ENCODE results near the gene ADIPOR2.
"Not testable (repeated sequence)": the region's sequence is repeated elsewhere in the genome, so short reads cannot be mapped to it uniquely, and the experiment has no call there.

The ADIPOR2 gene

DNA sequence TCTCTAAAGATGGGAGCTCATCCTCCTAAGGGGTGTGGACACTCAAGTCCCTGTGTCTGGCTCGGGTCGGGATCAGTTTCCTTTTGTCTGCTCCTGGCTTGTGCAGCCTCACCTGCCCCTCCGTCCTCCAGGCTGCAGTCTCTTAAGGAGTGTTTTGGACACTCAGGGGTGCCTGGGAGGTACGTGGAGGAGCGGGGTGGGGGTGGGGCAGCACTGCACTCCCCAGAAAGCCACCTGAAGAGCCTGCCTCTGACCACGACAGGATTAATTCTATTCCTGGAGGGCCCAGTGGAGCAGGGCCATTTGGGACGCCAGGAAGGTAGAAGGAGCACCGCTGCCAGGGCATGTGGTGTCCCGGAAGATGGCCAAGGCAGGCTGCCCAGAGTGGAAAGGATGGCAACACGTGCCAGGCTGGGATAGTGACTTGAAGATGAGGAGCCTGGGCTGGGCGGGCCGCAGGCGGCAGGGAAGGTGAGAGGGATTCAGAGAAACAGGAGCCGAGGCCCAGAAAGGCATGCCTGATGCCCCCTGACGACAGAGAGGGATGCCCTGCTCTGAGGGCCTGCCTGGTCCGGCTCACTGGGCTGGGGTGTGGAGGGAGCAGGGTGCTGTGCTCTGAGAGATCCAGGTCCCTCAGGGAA, 114.7 kb downstream of the ADIPOR2 start:
- no peak overlapping the region for H3K4me3 ChIP-seq (ENCODE audit: low read length)
- no peak for DNase-seq (ENCODE audit: low read depth, low spot score)

DNA sequence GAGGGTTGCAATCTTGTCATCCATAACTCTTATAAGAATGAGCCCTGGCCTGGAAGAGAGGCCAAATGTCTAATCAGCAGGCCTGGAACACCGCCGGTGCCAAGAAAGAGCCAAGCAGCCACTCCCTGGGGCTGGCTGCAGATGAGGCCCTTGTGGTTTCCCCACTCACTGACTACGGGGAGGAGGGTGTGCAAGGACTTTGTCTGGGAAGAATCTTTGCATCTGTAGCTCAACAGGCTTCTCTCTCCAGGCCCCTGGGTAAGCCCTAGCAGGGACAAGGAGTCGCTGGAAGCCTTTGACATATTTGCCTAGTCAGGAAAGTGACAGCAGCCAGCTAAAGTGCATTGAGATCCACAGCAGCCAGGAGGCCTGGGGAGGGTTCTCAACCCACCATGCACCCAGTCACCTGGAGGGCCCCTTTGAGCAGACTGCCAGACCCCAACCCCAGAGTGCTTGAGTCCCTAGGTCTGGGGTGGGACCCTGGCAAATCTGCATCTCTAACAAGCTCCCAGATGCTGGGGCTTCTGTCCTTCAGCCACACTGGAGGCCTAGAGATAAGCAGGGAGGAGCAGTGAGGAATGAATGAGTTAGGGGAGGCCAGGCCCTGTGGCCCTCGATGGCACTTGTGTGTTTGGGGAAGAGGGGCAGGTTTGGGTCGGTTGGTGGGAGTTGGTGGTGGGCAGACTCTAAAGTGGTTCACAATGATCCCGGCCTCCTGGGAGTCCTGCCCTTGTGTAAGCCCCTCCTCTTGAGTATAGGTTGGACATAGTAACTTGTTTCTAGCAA, 115.6 kb downstream of the ADIPOR2 start:
- H3K4me3 ChIP-seq (ENCODE audit: low read length), result no peak overlapping the region
- no peak for DNase-seq (ENCODE audit: low read depth, low spot score)

DNA sequence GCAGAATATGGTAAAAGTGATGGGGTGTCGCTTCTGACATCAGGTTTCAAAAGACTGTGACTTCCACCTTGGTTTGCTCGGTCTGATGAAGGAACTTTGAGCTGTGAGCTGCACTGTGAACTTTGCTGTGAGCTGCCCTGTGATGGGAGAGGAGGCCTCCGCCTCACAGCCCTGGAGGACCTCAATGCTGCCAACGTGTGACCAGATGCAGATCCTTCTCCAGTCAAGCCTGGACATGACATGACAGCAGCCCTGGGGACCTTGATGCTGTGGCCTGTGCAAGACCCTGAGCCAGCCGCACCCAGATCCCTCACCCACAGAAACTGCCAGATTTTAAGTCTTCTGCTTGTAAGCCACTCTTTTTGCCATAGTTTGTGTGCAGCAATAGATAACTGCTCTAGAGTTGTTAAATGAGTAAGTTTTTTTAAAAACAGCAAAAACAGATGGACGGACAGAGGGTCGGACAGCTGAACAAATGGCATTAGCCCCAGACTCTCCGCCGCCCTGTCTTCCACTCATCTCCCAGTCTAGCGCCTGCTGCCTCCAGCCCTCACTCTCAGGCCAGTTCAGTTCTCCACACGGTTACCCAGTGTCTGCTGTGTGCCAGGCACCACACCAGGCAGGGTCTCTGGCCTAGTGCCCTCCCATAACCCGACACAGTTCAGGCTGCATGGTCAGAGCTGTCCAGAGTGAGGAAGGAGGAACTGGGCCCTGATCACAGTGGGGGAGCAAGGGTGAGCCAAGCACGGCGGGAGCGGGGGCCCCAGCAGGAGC, 116.4 kb downstream of the ADIPOR2 start:
- DNase-seq (ENCODE audit: low read depth, low spot score), result no peak
- H3K4me3 ChIP-seq (ENCODE audit: low read length), result no peak overlapping the region

DNA sequence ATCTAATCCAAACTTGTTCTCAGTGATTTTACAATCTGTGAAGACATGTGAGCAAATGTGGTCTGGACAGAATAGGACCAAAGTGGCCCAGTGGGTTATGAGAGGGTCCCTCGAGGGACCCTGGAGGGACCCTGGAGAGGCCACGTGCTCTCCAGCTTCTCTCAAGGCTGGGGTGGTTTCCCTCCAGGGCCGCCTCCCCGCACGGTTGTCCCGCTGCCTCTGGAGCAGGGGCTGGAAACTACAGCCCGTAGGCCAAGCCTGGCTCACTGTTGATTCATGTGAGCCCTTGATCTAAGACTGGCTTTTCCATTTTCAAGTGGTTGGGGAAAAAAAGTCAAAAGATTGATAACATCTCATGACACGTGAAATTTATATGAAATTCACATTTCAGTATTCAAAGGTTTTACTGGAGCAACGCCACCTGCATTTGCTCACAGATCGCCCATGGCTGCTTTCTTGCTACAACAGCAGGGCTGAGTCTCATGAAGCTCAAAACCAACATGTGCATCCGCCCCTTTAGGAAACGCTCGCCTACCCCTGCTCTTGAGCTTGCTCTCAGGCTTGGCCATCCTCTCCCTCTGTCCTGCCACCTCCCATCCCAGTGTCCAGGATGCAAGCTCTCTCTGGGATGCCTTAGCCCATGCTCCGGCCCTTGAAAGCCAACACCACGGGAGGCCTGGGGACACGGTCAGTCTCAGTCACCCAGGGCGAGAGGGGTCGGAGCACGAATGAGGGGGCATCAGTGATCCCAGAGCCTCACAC, 117.3 kb downstream of the ADIPOR2 start:
- no peak for DNase-seq (ENCODE audit: low read depth, low spot score)
- no peak overlapping the region for H3K4me3 ChIP-seq (ENCODE audit: low read length)

DNA sequence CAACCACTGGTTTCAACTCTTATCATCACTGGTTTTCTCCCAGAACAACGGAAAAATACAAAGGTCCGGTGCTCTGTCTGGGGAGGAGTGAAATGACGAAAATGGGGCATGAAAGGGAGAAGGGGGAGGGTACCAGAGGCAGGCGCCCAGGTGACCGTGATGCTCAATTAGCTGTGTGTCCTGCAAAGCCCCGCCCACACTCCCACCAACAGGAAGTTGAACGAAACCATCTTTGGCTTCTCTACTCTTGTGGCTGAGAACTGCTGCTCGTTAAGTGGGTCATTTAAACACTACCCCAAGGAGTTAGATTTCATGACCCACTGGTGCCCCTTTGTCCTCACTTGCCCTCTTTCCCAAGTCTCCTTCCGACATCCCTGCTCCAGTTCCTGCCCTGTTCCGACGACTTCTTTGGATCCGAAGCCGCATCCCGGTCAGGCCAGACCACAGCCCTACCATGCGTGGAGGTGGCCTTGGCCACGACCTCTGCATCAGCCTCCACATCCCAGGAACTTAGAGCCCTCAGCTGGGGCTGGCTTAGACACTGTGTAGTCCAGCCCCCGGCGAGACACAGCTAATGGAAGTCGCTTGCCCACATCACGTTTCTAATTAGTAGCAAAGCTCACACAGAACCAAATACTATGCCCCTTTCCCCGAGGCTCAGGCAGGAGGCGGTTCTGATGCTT, 118.1 kb downstream of the ADIPOR2 start:
- no peak for DNase-seq (ENCODE audit: low read depth, low spot score)
- no peak overlapping the region for H3K4me3 ChIP-seq (ENCODE audit: low read length)

DNA sequence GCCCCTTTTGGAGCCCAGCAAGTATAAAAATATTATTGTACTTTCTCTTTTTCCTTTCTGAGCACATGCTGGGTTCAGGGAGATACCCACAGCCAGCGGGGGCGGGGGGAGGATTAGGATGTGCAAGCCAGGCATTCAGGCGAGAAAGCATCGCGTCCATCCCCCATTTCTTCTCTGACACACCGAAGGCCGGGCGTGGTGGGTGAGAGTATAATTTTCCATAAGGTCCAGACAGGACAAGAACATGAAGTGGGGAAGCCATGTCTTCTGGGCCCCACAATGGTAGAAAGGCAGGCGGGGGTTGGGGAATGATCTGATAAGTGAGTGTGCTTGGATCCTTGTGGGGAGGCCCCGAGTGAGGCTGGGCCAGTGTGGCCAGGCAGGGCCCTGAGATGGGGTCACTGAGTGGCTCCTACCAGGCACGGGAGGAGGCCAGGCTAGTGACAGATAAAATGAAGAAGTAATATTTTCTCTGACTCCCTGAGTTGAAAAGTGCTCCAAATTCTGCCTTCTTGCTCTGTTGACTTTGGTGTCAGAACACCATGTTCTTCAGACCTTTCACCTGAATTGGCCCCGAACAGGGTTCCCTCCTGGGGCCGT, 118.8 kb downstream of the ADIPOR2 start:
- no peak for DNase-seq (ENCODE audit: low read depth, low spot score)
- H3K4me3 ChIP-seq (ENCODE audit: low read length), result no peak overlapping the region

DNA sequence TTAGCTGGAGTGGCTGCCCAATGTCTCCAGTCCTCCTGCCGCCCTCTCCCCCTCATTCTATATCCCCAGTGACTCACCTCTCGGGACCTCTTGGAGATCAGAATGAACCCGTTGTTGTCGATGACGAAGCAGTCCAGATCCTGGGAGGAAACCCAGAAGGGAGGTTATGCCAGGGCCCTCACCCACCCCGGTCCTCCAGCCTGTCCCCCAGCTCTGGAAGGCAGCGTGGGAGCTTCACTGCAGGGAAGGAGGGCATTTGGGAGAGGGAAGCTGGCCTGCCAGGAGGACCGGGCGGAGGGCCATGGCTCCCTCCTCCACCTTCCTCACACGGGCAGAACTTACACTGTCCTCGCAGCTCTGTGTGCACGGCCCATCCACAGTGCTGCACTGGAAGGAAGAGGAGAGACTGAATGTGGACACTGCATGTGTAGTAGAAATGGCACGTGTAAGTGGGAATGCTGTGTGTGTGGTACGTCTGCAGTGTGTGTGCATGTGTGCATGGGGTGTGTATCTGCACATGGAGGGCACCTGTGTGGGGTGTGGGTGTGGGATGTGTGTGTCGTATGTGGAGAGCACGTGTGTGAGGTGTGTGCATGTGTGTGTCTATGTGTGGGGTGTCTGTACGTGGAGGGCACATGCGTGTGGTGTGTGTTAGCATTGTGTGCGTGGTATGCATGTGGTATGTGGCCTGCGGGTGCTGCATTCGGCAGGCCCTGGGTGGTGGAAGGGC, 119.5 kb downstream of the ADIPOR2 start:
- no peak overlapping the region for H3K4me3 ChIP-seq (ENCODE audit: low read length)
- no peak for DNase-seq (ENCODE audit: low read depth, low spot score)

DNA sequence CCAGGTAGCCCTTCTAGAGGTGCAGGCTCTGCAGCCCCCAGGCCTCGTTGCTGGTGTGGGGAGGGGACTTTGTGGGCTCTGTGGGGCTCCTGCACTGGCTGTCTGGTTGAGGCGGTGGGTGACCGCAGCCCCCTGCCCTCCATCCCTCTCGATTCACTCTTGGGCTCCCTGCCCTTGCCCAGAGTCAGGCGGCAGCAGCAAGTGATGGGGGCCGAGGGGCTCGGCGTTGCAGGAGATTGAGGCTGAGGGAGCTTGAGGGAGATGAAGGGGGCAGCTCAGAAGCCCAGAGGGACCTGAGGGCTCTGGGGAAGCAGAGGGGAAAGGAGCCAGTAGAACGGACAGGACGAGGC, 120.0 kb downstream of the ADIPOR2 start:
- DNase-seq (ENCODE audit: low read depth, low spot score), result no peak
- peak overlapping the region; percentile 42 for H3K4me3 ChIP-seq (ENCODE audit: low read length)

DNA sequence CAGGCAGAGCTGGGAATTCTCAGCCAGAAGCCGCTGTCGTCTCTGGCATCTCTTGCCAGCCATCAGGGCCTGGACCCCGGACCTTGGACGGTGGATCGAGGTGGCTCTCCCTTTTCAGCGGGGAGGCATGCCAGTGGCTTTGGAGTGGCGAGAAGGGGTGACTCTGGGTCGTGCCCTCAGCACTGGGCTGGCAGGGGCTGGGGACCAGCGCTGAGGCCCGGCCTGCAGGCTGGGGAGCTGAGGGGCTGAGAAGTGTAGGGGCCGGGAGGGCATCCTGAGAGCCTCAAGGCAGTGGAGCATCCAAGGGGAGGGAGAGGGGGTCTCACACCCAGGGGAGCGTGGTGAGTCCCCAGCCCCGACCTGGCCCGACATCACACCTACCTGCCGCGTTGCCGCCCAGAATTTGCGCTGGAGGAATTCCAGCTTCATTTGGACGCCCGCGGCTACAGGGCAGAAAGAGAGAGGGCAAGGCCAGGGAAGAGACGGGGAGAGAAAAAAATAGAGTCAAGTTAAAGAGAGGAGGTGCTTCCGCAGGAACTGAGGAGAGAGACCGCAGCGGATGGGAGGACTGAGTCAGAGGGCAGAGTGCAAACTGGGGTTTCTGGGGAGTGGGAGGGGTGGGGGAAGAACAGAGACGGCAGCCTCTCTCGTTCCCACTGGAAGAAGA, 120.5 kb downstream of the ADIPOR2 start:
- peak overlapping the region; percentile 42 for H3K4me3 ChIP-seq (ENCODE audit: low read length)
- peak; percentile 51 for DNase-seq (ENCODE audit: low read depth, low spot score)

DNA sequence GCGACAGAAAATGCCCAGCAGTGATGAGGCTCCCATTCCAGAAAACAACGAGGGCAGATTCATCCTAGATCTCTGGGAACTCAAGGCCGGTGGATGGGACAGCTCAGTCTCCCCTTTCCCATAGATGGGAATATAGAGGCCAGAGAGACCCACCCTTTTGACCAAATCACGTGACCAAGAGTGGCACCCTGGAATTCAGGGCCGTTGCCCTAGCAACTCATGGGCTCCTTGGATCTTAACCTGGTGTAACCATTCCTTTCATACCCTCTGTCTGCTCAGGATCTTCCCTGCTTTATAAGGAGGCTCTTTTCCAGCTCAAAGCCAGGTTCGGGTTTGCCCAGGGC, 121.0 kb downstream of the ADIPOR2 start:
- DNase-seq (ENCODE audit: low read depth, low spot score), result no peak

DNA sequence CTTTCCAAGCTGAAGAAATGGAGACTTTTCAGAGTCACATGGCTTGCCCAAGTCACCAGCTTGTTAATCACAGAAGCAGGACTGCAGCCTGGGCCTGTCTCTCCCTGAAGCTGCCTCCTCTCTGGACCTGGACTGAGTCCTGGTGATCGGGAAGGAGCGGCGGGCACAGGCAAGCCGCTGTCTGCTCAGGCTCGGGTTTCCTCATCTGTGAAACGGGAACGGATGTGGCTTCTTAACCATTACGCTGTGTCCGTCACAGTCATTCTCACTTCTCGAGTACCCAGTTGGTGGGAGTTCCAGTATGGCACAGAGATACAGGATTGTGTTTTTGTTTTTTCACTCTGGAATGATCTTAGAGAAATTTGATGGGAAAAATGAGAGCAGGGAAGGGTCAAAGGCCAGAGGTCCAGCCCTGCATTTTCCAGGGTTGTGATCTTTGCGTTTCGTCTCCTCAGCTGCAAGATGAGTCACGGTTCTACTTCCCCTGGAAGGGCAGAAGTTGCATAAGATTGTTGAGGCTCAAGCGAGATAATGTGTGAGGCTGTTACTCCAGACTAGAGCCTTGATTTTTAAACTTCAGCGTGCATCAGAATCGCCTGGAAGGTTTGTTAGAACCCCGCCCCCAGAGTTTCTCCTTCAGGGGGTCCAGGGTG, 121.9 kb downstream of the ADIPOR2 start:
- DNase-seq (ENCODE audit: low read depth, low spot score), result no peak
- no peak overlapping the region for H3K4me3 ChIP-seq (ENCODE audit: low read length)

More for the DNA sequence above, 121.0 kb downstream of the ADIPOR2 start:
- peak overlapping the region; percentile 42 for H3K4me3 ChIP-seq (ENCODE audit: low read length)

DNA sequence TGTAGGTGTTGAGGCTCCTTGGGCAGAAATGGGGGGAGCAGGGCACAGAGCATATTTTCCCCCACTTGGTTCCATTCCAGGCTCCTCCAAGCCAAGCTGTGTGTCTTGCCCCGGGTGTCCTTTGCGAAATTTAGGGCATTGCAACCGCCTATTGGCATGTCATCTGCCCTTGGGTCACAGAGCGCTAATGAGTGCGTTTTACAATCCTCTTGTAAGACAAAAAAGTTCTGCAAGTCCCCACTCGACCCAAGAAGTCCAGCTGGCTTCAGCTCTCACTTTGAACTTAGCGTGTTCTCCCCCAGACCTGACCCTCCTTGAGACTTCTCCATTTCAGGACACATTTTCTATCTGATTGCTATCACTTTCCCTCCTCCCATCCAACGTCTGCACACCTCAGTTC, 123.4 kb downstream of the ADIPOR2 start:
- no peak overlapping the region for H3K4me3 ChIP-seq (ENCODE audit: low read length)
- DNase-seq (ENCODE audit: low read depth, low spot score), result no peak

DNA sequence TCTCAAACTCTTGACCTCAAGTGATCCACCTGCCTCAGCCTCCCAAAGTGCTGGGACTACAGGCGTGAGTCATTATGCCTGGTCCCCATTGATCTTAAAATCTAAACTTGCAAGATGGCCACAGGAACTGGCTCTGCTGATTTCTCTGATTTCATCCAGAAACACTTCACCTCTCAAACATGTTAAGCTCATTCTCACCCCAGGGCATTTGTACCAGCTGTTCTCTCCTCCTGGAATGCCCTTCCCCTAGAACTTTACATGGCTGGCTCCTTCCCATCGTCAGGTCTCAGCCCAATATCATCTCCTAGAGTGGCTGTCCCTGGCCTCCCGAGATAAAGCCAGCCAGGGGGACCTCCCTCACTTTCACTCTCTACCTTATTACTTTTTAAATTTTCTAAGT, 124.2 kb downstream of the ADIPOR2 start:
- H3K4me3 ChIP-seq (ENCODE audit: low read length), result no peak overlapping the region
- DNase-seq (ENCODE audit: low read depth, low spot score), result no peak

DNA sequence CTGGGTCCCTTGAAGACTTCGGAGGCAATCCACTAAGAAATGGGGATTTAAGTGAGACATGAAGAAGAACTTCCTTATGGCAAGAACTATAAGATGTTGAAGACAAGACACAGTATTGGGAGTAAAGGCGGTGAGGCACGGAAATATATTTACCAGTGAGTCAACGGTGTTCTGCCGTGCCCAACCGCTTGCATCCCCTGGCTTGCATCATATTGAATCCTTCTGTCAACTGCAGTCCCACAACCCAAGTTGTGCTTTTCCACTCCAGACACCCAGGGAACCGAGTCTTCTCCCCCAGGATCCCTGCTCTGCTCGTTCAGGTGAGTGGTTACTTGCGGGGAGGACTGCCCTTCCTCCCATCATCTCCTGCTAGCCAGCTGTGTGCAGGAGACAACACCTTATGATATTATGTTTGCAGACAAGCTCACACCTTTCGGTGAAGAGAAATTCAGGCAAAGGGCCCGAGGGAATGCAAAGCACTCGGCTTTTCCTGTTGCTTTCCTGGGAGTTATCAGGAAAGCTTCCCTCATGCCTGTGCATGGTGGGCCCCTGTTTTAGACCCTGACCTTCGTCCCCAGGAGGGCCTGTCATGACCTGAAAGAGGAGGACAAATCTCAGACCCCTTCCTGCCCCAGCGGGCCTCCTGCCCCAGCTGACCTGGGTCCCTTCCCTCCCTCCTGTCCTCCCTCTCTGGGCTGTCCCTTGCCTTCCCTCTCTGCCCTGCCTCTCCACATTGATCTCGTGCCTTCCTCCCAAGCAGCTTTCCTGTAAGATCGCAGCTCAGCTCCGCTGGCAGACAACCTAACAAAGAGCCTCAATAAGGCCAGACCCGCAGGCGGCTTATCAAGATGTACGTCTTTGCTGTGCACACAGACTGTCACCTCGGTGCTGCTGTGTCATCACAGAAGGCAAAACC, 125.2 kb downstream of the ADIPOR2 start:
- DNase-seq (ENCODE audit: low read depth, low spot score), result no peak
- H3K4me3 ChIP-seq (ENCODE audit: low read length), result no peak overlapping the region

DNA sequence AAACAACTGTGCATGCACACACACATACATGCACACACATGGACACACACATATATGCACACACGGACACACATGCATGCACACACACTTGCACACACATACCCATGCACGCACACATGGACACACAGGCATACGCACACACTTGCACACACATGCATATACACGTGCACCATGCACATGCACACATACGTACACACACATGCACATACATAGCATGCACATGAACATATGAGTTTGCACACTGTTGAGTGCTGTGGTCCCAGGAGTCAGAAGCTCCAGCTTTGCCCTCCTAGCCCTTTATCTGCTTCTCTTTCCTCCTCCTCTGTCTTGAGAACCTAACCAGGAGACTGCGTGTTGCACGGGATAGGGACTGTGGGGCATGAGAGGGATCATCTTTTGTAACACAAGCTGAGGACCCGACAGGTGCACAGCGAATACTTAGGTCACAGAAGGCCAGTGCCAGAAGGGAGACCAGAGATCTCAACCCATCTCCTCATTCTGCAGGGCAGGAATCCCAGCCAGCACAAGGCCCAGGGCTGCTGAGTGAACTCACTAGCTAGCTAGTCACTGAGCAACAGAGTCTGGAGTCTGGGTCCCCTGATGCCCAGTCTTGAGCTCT, 126.0 kb downstream of the ADIPOR2 start:
- no peak overlapping the region for H3K4me3 ChIP-seq (ENCODE audit: low read length)
- DNase-seq (ENCODE audit: low read depth, low spot score), result no peak

DNA sequence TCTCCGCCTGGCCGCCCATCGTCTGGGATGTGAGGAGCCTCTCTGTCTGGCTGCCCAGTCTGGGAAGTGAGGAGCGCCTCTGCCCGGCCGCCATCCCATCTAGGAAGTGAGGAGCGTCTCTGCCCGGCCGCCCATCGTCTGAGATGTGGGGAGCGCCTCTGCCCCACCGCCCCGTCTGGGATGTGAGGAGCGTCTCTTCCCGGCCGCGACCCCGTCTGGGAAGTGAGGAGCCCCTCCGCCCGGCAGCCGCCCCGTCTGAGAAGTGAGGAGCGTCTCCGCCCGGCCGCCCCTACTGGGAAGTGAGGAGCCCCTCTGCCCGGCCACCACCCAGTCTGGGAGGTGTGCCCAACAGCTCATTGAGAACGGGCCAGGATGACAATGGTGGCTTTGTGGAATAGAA, 127.1 kb downstream of the ADIPOR2 start:
- not testable (repeated sequence) for H3K4me3 ChIP-seq (ENCODE audit: low read length); DNase-seq (ENCODE audit: low read depth, low spot score)

All from Jurkat, Clone E6-1 (cell line).